Activated CD4-positive, CD25-positive, alpha-beta regulatory T cell treated with anti-CD3 and anti-CD28 coated beads, Interleukin-2, amount 50 U/mL, for 16 hours (primary cell): ENCODE data around the gene ZFP36L1.

Experiments used
- DNase-seq: peaks from one replicate; pipeline ENCODE4 v3.0.0-alpha.2; 2020; ENCODE audit warnings: low read depth, low spot score

ZFP36L1 gene

DNA sequence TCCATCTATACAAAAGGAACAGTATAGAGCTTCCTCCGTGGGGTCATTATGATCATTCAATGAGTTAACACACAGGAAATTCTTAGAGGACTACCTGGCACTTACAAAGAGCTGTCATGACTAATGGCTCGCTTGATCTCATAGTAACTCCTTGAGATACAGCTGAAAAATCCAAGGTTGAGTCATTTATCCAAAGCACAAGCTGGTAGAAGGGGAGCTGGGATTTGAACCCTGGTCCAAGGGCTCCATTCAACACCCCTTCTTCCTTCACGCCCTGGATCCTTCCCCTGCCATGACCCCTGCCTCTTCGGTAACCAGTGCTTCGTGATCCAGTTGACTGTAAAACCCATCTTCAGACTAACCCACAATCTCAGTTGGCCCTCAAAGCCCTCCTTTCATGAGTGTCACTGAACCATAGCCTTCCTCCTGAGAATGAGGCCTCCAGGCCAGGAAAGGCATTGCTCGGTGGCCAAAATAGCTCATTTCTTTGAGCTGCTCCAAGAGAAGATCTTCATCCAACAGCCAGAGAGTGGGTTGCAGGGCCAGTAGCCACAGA is 7.8 kb downstream of the ZFP36L1 start:
- DNase-seq: no peak

DNA sequence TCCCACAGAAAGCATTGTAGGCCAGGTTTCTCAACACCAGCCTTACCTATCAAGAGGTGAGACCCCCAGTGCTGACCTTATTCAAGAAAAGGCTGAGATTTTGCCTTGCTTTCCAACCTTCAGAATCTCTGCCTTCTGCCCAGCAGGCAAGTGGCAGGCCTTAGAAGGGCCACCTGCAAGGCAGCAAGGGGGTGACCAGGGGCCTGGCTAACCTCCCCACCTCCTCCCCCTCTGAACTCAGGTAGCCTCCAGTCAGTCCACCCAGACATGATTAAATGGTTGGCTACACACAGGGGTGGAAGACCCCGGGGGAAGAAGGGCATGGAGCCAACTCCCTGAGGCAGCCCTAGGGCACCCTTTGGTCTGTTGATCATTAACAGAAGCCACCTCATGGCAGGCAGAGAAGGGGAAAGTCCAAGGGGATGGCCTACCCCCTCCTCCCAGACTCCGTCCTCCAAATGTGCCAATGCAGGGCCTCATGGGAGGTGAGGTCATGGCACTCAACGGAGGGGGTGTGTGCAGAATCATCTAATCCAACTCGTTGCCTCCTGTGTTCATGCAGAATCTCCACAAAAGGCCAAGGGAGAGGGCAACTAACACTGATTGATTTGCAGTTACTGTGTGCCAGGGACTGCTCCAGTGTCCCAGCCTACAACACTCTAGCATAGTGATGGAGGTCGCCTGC is 8.5 kb downstream of the ZFP36L1 start:
- no peak for DNase-seq

GRCh38 chr14:68783408-68784225 is 9.2 kb downstream of the ZFP36L1 start:
- no peak for DNase-seq

GRCh38 chr14:68782091-68782981 is 10.5 kb downstream of the ZFP36L1 start:
- no peak for DNase-seq

DNA sequence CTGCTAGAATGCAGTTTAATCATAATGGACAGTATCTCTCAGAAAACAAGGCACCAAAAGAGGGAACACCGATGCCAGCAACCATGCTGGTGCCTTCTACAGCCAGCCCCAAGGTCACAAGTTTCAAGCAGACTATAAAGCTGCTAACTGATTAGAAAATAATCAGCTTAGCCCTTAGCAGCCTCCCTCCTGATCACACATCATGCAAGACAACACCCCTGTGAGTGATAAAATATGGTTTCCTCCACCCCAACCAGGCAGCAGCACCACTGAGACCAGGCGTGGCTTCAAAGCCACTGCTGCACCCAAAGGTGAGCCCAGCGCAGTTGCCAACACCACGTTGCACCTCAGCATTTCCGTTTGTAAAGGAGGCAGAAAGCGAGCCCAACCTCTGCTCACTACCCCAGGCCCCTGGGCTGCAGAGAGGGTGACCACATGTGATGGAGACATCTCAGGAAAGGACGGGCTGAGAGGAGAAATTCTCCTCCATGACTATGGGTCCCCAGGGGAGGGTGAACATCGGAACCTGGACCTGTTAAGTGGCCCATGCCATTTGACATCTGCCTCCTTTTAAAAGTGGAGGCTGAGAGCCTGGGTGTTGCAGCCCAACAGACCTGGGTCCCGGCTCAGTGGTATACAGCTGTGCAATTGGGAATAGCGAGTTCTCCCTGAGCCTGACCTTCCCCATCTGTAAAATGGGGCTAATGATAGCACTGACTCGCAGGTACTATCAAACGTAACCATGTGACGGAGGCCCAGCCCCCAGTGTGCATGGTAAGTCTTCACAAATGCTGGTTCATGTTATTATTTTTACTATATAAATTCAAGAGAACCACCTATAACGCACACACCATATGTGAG is 11.5 kb downstream of the ZFP36L1 start:
- no peak for DNase-seq

DNA sequence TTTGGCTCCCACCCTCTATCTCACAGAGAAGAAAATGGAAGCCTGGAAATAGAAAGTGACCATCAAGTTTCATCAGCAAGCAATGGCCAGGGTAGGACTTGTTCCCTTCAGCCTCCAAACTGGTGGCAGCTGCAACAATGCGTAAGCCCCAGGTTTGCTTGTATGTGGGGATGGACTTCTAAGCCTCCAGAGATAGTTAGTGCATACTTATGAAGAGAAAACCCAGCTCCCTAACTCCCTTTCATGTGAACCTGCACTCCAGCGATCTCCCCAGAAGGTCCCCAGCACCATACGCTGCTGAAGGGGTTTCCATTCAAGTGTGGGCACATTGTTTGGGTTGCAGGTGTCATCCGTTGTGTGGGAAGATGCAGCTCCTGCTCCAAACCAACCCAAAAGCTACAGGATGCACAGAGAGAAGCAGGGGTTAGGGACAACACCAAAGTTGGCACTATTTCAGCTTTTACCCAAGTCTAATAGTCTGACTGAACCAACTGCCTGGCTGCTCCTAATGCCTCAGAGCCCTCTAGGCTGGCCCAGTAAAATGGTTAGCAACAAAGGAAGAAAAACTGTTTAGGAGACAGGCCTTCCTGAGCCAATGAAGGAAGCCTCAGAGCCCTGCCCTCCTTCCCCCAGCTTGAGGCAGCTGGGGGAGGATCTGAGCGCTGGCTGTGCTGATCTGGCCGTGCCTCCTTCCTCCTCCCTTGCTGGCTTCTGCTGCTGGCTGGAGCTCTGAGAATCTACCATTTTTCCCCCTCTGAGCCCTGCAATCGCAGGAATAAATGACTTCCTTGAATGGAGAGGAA is 12.3 kb downstream of the ZFP36L1 start:
- DNase-seq: no peak

- DNase-seq: no peak
Measured at GRCh38 chr14:68779761-68780323, 13.0 kb downstream of the ZFP36L1 start.

GRCh38 chr14:68777644-68778043 is 15.2 kb downstream of the ZFP36L1 start:
- DNase-seq: no peak

DNA sequence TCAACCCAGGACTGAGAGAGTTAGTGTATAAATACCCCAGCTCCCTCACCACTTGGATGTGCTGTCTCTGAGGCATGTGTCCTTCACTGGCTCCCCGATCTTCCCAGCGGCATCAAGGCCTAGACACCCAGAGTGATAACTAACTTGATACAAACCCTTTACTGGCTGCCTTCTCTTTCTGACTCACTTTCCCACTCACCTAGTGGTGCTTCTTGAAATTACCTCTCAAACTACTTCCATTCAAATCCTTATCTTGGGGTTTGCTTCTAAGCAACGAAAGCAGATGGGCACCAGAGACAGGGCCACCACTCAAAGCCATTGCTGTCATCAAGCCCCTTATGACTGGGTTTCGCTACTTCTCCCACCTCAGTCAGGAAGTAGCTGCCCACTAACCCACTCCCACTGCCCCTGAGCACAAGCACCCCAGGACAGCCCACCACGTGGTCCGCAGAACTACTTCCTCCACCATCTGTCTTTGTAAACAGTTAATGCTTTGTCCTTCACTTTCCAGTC is 17.2 kb downstream of the ZFP36L1 start:
- no peak for DNase-seq

DNA sequence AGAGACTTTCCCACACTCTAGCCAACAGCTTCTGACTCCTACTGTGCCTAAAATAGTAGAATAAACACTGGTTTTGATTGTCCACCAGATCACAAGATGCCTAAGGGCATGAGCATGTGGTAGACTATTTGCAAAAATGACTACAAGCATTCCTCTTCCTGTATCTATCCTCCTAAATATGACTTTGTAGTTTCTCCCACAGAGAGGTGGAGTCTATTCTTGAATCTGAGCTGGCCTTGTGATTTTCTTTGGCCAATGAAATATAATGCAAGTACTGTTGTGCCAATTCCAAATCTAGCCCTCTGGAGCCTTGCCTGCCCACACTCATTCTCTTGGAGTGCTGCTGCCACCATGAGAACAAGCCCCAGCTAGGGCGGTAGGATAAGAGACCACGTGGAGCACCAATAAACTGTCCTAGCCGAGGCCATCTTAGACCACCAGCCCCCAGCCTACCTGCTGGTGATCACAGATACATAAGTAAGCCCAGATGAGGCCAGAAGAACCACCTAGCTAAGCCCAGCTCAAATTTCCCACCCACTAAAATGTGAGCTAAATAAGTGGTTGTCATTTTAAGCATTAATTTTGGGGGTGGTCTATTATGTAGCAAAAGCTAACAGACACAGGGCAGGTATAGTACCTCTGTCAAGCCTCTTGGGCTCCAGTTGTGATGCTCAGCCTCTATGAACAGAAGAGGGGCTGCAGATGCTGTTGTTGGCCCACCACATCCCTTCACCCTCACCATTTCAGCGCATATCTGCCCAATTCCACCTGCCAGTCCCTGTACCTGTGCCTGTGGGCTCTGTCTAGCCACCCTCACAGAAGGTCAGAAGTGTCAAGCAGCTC is 17.9 kb downstream of the ZFP36L1 start:
- no peak for DNase-seq

DNA sequence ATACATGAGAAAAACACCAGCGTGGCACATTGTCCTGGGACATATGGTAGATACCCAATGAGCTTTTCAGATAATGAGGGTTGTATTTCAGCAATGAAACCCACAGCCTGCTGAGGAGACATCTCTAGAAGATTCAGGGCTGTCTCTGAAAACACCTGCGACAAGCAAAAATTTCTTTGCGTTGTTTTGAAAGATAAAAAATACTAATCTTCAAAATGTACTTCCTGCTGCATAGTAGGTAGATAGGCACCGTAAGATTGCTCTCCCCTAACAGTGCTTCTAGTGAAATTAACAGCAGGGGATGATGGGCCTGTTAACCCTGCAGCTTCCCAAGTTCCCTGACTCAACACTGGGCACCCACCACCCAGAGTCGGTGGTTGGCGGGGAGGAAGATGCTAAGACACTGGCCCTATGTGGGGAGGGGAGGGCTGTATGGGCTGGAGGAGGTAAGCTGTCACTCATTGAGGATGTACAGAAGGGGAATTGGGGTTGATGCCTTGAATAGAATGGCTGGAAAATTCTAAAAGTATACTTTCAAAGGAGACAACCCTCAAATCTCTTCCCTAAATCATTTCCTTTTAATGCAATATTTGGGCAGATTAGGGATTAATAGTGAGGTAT is 20.0 kb downstream of the ZFP36L1 start:
- DNase-seq: no peak

GRCh38 chr14:68771631-68772030 is 21.2 kb downstream of the ZFP36L1 start:
- no peak for DNase-seq

GRCh38 chr14:68770553-68771286 is 22.1 kb downstream of the ZFP36L1 start:
- no peak for DNase-seq

DNA sequence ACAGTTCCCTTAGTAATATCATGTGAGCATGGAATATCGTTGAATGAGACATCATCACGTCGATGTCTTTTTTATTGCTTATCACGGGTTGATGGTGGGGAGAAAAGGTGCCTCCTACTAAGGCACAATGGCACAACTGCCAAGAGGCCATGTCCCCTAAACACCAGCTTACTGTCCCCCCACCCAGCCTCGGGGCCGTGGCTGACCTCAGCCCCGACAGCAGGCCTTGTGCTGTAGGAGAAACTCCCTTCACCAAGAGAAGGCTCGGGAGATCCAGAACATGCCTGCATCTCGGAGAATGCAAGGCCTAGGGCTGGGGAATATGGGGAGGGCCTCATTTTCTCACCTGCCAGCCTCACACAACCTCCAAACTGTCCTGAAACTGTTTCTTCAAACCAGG is 22.8 kb downstream of the ZFP36L1 start:
- DNase-seq: no peak

- no peak for DNase-seq
Measured at GRCh38 chr14:68768316-68768715, 24.6 kb downstream of the ZFP36L1 start.

DNA sequence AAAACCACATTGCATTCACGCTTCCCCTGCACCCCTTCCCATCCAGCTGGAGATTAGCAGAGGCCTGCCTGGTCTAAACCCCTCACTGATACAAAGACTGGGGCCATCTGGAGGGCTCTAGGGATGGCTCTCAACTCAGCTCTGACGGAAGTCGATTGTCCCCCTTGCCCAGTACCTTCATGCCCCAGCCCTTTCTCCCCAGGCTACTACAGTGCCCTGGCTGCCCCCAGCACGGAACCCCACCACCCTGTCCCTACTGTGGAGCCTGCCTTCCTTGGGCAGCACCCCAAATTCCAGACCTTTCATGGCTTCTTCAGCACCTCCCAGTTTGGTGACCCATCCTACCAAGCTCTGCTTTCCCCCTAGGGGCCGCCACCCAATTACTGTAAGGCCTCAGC is 25.6 kb downstream of the ZFP36L1 start:
- no peak for DNase-seq
